ENCODE data around the gene FAM217B. TPM values are rescaled to one million over a fixed set of nuclear protein-coding genes. Genes with fewer than 3 reads are reported as not detected.

The FAM217B gene, protein sequence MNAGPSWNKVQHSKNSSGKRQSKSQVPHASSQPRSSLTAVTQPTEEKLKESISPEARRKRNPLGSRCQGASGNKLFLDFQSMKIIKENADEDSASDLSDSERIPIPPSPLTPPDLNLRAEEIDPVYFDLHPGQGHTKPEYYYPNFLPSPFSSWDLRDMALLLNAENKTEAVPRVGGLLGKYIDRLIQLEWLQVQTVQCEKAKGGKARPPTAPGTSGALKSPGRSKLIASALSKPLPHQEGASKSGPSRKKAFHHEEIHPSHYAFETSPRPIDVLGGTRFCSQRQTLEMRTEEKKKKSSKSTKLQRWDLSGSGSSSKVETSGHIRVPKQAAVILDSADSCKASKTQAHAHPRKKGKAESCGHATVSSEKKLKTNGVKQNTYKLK
- 37.6 TPM for total RNA-seq
- long read RNA-seq, full-length matches to known transcripts, result 33 of 46 reads
- long read RNA-seq, partial matches to known transcripts, result 0 of 46 reads
- long read RNA-seq, other reads (novel, unspliced or antisense), result 13 of 46 reads

DNA sequence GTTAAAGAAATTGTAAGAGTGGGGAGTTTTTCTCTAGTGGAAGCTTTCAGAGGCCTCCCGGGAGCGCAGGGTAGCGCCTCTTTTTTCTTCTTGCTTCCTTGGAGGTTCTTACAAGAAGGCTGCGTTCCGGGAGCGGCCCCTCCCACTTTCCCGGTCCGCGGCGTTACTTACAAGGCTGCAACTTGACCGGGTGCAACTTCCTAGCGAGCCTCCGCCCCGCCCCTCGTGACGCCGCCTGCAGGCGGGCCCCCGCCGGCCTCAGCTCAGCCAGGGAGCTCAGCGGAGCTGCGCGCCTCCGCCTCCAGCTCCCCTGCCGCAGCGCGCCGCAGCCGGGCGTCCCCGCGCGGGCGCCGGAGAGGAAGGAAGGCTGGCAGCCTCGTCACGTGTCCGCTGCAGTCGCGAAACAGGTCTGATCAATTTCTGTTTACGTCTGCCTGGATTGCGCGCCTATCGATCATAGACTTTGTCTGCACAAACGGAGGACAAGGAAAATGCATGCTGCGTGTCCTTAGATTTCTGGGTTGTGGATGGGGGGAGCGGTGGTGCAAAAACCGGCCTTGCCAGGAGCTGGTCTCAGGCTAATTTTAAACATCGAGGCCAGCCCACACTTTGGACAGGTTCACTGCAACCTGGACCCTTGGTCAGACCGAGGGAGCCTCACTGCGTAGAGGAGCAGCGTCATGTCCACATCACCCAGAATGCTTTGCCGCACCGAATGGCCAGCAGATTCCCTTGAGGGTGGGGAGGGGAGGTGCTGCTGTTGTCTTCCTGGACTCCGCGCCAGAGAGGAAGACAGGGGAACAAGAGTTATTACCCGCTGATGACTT lies at the start of gene FAM217B, which contains the start of gene PPP1R3D:
TSS of gene FAM217B (plus strand) at position 261 of the 827 bp plus-strand sequence. CDS start 3,555 bp downstream, outside the sequence.
TSS of gene PPP1R3D (minus strand) at position 177 of the 827 bp plus-strand sequence. CDS start 374 bp downstream, outside the sequence.
- DNase-seq, result peak; percentile 99
- intact Hi-C loops (cut with micrococcal nuclease), result no loop called here
- peak; percentile 94 for ATAC-seq

DNA sequence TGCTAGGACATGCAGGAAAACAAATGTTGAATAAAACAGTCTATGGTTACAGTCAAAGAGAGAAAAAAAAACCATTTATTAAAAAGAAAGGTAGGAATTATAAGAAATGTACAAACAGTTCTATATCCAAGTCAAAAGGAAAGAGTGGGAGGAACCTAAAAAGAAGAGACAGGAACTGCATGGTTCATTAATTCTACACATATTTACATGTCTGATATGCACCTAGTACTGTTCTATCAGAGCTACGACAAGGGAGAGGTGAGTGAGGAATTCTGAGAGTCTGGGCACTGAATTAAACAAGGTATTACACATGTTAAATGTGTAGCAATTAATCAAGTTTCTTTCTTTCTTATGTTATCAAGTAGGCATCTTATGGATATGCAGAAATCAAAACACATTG lies 48.6 kb upstream of the FAM217B start:
- intact Hi-C loops (cut with micrococcal nuclease), result no loop called here
- DNase-seq (no peak), ATAC-seq (no peak)

DNA sequence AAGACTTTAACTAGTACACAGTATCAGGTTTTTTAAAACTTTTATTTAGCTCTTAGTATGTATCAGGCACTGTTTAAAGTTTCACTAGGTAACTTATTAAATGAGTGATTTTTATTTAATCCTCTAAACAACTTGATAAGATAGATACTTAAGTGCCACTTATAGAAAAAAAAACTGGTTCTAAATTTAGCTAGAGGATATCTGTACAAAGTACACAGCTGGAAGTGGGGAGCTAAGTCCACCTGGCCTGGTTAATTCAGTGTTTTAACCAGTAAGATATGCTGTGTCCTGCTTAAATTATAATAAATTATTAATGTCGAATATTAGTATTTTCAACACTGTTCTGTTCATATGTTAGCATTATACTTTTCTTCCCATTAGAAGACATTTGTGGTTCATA lies 44.3 kb upstream of the FAM217B start:
- peak; percentile 47 for ATAC-seq
- no peak for DNase-seq
- intact Hi-C loops (cut with micrococcal nuclease), result no loop called here

DNA sequence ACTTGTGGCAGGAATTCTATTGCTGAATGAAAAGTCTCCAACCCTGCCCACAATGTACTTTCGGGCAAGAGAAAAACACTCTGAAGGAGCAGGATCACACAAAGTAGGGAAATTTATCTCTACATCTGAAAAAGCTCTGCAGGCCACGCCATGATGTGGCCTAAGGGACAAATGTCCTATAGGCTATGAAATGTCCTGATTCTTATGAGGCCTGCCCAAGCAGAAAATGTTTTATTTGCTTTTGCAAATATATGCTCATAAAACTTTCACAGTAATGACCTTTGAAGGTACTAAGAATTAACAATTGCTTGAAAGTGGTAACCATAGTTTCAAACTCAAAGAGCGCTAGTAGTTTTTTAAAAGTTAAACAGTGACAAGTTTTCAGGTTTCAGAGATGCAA lies 37.7 kb upstream of the FAM217B start:
- ATAC-seq (no peak), DNase-seq (no peak)
- intact Hi-C loops (cut with micrococcal nuclease), result no loop called here

DNA sequence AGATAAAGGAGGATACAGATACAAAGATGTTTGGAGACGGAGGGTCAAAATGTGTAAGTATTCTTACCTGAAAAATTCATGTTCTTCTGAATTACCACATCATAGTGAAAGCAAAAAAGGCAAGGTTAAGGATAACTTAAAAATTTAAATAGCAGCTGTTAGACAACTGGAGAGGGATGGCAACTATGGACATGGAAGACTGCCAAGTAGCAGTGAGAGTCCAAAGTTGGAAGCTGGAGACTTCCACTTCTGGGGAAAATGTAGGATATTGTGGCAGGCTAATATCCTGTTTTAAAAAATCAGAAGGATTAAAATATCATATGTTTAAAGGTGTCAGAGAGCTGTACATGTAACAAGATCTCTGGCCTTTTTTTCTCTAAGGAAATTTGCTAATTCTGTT lies 36.6 kb upstream of the FAM217B start:
- no peak for ATAC-seq
- intact Hi-C loops (cut with micrococcal nuclease), result no loop called here
- no peak for DNase-seq

DNA sequence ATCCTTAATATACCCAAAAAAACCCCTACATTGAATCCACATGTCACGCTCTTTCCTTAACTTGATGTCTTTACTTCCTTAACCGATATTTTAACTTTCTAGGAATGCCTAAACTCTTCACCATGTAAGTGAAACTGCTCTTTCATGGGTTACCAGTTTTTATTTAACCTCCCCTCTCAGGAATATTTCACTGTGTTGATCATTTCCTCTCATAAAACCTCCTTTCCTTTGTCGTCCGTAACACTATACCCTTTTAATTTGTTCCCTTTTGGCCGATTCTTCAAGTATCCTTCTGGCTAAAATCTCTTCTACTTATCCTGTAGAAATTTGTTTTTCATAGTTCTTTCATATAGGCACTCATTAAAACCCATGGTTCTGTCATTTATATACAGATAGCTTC lies 31.3 kb upstream of the FAM217B start:
- intact Hi-C loops (cut with micrococcal nuclease), result no loop called here
- DNase-seq (no peak), ATAC-seq (no peak)

DNA sequence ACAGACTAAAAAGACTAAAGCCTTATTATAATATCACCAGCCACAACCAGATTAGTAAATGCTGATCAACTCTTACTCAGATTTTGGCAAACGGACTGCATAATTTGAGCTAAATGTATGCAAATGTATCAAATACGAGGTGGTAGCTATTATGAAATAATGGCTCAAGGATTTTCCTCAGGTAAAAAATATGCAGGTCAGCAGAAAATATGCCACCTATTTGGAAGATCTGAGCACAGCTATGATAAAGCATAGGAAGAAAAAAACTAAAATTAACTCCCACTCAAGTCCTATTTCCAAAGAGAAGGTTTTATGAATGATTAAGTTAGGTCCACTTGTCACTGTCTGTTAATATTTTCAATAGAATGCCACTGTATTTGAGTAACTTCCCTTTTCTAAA lies 29.1 kb upstream of the FAM217B start:
- DNase-seq (no peak), ATAC-seq (no peak)
- intact Hi-C loops (cut with micrococcal nuclease), result no loop called here

DNA sequence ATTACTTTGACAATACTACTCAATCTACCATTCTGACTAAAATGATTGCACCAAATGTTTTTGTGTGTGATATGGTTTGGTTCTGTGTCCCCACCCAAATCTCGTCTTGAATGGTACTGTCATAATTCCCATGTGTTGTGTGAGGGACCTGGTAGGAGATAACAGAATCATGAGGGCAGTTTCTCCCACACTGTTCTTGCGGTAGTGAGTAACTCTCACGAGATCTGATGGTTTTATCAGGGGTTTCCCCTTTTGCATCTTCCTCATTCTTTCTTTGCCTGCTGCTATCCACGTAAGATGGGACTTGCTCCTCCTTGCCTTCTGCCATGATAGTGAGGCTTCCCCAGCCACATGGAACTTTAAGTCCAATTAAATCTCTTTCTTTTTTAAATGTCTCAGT lies 27.6 kb upstream of the FAM217B start:
- ATAC-seq, result no peak
- no peak for DNase-seq
- intact Hi-C loops (cut with micrococcal nuclease), result no loop called here

DNA sequence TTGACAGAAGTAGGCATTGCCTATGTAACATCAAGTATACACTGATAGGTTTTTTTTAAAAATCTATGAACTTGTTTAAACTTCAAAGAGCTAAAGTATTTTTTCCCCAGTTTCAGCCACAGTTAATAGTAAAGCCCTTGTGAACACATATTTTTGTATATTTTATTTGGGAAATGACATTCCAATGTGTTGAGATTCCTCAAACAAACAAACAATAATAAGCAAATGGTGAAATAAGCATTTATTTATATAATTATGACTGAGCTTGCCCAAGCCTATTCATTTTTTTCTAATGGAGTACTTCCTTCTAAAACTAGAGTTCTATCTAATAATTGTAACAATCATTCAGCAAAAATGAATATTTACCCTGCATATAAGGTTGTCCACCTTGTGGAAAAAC lies 19.2 kb upstream of the FAM217B start:
- no peak for ATAC-seq
- intact Hi-C loops (cut with micrococcal nuclease), result no loop called here
- DNase-seq, result no peak

DNA sequence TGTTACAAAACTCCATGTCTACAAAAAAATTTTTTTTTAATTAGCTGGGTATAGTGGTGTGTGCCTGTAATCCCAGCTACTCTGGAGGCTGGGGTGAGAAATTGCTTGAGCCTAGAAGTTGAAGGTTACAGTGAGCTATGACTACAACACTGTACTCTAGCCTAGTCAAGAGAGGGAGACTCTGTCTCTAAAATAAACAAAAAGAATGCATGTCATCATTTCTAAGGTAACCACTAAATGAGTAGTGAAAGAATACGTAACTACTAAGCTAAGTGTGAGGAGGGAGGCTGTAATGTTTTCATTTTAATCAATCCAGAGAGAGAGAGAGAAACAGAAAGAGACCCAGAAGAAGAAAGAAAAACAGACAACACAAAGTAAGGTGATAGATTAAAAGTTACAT lies 16.7 kb upstream of the FAM217B start:
- intact Hi-C loops (cut with micrococcal nuclease), result no loop called here
- ATAC-seq (no peak), DNase-seq (no peak)

DNA sequence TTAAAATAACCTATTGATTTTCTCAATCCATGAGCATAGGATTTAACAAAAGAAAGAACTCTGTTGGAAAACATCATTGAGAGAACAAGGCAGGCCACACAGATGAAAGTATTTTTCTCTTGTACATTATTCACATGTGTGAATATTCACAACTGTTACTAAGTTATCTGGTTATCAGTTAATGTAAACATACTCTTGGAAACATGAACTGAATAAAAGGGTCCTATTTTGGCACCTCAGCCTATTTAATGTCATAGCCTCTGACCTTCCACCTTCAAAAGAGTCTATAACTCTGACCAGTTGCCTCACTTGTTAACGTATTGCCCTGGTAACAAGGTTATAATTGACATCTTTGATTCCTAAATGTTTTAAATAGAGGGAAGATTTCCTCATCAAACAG lies 14.8 kb upstream of the FAM217B start:
- ATAC-seq, result no peak
- intact Hi-C loops (cut with micrococcal nuclease), result no loop called here
- no peak for DNase-seq

DNA sequence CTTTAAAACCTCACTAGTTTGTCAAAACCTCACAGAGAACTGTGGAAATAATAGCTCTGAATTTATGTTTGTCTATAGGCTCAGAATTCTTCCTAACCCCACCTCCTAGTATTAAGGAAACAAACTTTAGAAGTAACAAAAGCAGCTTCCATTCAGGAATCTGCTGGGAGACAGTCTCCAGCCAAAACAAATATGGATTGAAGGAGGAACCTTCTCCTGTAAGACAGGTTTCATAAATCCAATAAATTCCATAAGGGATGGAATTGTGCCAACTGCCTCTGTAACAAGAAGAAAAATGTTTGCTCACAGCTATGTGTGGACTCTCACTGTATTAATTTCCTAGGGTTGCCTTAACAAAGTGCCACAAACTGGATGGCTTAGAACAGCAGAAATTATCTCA lies 14.3 kb upstream of the FAM217B start:
- no peak for DNase-seq
- no peak for ATAC-seq
- intact Hi-C loops (cut with micrococcal nuclease), result no loop called here

DNA sequence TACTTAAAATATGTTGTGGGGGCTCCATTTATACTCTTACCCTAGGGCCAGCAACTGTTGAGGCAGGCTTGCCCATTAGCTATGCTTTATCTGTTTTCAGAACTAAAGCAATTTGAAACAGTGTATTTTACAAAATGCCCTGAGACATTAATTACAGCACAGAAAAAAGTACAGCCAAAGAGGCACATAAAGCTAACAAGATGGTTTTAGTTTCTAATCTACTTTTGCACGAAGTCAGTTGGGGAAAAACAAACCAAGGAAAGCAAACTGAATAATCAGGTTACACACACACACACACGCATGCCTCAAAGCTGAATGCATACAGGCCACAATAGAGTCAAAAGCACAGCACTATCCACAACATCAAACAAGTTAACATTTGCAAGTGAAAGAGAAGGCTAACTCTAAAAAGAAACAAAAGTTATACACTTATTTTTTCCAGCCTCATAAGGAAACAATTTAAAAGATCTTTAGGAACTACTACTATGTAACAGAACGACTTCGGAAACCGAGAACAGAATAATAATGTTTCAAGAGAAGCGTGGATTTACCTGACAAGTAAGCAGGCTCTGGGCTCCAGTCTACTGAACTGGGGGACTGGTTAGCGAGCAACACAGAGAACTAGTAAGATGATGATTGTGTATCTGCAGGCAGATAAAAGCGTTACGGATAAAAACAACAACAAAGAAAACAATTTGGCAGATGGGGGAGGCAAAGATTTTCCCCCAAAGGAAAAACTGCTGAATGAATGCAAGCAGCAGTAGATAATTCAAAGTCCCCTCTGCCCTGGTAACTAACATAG lies 8.5 kb upstream of the FAM217B start:
- intact Hi-C loops (cut with micrococcal nuclease), result no loop called here
- no peak for ATAC-seq
- no peak for DNase-seq

DNA sequence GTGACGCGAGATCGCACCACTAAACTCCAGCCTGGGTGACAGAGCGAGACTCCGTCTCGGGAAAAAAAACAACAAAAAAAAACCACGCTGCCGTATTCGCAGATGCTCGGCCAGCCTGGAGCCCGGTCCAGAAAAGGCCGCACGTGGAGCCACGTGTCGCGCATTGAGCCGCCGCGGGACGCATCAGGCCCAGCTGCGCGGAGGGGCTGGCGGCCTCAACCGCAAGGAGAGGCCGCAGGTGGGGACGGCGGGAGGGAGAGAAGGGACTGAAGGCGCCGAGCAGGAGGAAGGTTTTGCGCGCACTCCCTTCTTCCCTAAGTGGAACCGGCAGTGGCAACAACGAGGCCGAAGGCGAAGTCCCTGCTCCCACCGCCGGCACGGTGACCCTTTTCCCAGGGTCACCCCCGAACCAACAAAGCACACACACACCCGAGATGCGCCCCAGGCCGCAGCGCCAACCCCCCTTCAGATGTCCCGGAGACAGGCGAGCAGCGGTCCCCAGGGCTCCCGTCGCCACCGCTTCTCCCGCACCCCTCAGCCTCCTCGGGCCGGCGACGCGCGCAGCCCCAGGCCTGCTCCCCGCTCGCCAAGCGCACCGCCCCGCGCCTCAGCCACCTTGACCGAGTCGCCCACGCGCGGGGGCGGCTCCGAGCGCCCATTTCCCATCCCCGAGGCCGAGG lies 7.4 kb upstream of the FAM217B start:
- intact Hi-C loops (cut with micrococcal nuclease), result no loop called here
- ATAC-seq (no peak), DNase-seq (no peak)

DNA sequence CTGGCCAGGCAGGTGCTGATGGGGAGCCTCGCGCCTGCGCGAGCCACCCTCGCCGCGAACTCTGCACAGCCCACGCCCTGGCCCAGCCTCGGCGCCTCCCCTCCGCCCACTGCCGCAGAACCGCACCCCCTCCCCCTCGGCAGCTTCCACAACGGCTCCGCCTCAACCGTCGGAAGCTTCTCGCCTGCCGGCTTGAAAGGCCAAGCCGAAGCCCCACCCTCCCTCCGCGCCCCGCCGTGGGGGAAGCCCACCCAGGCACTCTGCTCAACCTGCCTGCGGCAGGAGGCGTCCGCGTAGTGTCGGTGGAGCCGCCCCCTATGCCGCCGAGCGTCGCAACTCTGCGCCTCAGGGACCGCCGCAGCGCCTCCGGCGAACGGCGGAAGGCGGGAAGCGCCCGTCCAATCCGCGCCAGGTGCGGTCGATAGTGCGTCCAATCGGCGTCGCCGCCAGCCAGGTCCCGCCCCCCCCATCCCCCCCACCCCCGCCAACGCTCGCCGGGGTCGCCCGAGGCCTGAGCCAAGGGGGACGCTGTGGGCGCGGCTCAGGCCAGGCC lies 6.8 kb upstream of the FAM217B start, which contains the start of gene SYCP2:
TSS of gene SYCP2 (minus strand) at position 342 of the 553 bp plus-strand sequence. CDS start 11,224 bp downstream, outside the sequence.
- ATAC-seq (peak; percentile 80), DNase-seq (peak; percentile 82)
- intact Hi-C loops (cut with micrococcal nuclease), result no loop called here

DNA sequence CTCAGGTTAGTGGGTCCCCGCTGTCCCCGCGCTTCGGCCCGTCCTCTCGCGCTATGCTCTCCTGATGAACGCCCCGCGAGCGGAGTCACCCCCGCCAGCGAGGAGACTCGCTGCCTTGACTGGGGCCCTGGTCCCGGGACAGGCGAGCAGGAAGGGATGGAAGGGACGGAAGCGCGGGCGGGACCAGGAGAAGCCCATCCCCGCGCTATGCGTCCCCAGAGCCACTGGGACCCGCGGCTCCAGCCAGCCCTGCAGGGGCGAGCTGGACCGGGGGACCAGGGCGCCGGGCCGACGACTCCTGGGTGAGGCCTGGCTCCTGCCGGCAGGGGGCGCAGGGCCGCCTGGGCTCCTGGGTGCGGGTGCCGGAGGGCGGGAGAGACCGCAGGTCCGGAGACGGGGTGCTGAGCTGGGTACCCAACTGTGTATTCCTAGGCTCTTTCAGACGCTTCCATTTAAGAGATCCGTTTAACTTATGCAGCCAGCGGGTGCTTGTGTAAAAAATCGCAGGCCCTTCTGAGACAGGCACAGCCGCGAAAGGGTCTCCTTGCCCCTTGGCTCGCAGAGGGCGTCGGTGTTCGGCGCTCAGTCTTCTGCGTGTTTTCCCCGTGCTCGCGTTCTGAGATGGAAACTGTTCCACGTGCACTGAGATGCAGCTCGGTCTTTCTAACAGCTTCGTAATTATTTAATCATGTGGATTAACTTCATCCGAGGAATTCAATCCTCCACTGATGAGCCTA lies 6.2 kb upstream of the FAM217B start:
- intact Hi-C loops (cut with micrococcal nuclease), result no loop called here
- peak; percentile 92 for DNase-seq
- peak; percentile 90 for ATAC-seq

DNA sequence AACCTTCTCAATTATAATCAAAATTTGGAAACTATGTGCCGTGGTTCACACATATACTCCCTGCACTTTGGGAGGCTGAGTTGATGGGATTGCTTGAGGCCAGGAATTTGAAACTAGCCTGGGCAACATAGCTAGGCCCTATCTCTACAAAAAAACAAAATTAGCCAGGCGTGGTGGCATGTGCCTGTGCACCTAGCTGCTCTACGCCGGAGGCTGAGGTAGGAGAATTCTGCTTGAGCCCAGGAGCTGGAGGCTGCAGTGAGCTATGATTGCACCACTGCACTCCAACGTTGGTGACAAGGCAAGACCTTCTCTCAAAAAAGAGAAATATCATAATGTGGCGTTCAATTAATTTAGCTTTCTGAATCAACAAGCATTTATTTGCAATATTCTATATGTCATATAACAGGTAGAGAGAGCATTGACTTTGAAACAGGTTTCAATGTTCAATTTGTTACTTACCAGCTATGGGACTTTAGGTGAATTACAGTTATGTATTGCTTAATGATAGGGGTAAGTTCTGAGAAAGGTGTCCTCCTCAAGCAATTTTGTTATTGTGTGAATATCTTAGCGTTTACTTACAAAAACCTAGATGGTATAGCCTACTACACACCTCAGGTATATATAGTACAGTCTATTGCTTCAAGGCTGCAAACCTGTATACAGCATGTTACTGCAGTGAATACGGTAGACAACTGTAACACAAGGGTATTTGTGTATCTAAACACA lies 4.6 kb upstream of the FAM217B start:
- ATAC-seq, result no peak
- intact Hi-C loops (cut with micrococcal nuclease), result no loop called here
- DNase-seq, result no peak

Data from left ventricle myocardium superior (tissue), 1 donor.